NCI-H69 (cell line): ENCODE results near the gene GCLM.

Experiments
- DNase-seq: peaks from one replicate; lab custom pipeline; 2025; lab: John Stamatoyannopoulos, UW

Gene GCLM

DNA sequence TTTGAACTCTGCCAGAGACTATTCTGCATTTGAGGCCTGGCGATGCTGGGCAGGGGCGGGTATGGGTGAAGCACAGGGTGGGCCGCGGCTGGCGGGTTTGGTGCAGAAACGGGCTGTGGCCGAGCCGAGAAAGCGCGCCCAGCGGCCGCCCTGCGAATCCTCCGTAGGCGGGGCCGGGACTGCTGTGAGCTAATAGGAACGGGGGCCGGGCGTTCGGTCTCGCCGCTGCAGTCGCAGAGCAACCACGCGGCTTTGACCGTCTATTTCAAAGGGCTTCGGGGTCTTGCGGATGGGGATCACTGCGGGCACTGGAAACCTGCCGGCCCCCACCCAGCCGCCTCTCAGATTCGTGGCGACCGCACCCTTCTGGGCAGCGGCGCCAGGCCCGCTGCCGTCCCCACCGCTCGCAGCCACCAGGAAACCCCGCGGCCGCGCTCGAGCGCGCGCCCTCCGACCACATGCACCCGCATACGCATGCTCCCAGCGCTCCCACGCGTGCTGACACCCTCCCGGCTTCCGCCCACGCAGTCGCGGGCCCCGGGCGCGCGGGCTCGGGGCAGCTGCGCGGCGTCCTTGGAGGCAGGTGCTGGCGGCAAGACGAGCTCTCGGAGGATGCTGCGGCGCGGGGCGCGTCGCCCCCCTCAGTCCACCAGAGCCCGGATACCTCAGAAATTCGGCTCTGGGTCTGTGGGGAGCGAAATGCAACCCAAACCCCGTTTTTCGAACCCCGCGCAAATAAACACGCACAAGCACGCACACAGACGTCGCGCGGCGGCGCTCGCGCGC lies 62.8 kb downstream of the GCLM start:
- peak; percentile 87 for DNase-seq

DNA sequence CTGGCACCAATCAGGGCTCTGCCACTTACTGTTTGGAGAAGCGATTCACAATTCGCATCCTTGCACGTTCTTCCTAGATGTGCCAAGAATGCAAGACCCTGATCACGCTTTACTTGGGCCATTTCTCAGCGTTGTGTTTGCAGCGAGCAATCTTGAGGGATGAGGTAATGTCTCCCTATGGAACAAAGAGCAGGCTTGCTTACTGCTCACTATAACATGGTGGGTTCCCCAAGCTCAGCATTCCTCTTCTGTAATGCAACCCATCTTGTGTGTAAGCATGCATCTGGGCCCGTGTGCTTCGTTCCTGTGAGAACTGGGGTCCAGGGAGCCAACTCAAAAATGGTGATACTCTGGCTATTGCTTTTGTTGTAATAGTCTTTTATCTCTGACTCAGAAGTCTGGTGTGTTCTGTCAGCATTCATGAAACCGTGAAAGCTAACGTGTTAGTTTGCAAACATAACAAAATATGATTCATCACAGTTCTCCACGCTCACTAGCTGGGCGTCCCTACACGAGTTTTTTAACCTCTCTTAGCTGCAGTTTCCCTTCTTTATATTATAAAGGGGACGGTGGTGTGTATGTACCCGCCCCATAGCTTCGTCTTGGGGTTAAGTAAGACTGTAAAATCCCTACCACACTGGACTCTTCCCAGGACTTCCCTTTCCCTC lies 63.6 kb downstream of the GCLM start:
- peak; percentile 55 for DNase-seq

DNA sequence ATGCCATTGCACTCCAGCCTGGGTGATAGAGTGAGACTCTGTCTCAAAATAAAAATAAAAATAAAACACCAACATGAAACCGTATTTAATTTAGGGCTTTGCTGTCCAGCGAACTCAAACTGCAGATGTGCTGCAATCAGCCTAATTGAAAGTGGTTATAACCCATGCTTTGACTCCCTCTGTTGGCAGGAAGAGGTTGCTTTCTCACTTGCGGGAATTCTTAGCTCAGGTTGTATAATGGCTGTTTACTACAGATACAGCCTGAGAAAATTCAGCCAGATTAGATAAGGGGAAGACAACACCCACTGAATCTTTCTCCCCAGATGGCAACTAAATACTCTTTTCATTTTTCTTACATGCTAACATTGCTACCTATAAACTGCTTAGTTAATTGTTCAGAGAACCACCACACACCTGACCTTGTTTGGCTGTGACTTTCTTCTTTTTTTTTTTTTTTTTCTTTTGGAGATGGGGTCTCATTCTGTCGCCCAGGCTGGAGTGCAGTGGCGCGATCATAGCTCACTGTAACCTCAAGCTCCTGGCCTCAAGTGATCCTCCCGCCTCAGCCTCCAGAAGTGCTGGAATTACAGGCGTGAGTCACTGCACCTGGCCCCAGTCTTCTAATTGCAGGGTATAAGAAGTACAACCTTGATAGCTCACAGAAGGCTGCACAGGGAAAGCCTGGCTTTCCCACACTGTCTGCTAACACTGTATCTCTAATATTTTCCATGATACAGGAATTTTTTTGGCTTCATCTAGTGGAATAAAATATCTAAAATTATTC lies 64.8 kb downstream of the GCLM start:
- DNase-seq: peak; percentile 75

DNA sequence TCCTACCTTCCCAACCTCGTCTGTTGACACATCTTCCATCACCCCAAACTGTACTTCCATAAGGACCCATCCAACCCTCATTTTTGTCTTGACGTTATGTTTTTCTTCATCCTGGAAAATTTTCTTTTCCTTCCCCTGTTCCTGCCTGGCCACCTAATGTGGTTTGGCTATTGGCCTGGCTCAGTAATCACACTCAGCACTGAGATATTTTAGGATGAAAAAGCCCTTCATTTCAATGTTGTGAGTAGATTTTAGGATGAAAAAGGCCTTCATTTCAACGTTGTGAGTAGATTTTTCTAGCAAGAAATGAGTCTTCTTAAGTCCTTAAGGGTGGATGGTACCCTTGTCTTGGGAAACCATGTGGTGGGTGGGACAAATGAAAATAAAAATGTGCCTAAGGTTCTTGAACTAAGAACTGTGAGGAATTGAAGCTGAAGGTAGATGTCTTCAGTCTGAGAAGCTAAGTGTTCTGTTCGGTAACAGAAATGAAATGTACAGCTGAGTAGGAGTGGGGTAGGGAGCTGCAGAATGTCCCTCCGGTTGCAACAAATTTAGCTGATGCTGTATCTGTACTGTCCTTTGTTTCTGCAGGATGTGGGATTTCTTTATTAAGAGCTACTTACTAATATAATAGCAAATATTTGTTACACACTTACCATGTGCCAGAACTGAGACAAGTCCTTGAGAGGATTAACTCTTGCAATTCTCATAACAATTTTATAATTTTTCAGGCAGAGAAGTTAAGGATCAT lies 66.3 kb downstream of the GCLM start:
- no peak for DNase-seq

DNA sequence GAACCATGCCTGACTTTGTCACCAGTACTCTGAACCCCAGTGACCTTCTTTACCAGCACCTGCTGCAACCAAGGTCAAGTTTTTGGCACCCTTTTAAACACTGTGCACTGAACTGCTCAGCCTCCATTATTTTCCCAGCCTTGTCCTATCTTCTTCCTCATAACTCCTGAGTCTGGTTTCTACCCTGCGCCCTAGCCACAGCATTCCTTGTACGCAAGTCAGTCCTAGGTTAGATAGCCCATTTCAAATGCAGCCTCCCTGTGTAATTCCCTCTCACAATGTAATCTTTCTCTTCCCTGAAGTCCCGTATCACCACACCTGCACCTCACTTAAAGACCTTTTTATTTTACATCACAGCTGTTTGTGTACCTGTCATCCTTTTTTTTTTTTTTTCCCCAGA lies 67.5 kb downstream of the GCLM start:
- no peak for DNase-seq

DNA sequence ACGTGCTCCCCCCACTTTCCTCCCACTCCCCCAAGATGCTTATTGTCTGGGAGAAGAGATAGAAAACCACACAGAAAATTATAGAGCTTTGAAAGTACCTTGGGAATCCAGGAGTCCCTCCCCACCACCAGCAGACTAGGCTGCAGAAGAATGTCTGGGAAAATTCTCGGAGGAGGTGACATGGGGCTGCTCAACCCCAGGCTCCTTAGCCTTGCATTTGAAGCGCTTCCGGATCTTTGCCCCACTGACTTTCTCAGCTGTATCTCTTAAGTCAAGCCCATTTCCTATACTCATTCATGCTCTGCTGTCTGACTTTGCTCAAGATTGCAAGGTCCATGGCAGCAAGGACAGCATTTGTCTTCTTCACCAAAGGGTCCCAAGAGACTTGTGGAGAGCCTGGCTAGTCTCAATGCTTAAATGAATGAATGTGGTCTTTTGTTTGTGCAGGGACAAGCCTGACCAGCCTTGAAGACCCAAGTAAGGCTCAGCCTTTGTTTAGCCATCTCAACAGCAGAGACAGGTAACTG lies 68.2 kb downstream of the GCLM start:
- no peak for DNase-seq

DNA sequence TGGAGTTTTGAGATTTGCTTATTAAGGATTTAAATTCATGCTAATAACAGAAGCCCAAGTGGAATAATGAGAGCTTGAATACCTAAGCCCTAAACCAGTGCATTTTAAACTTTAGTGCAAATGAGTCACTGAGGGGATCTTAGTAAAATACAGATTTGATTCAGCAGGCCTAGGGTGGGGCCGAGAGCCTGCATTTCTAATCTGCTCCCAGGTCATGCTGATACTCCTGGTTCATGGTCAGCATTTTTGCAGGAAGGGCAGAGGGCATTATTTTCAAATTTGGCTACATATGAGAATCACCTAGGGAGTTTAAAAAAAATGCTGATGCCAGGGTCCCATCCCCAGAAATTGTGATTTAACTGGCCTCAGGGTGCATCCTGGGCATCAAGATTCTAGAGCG lies 69.5 kb downstream of the GCLM start:
- DNase-seq: no peak

DNA sequence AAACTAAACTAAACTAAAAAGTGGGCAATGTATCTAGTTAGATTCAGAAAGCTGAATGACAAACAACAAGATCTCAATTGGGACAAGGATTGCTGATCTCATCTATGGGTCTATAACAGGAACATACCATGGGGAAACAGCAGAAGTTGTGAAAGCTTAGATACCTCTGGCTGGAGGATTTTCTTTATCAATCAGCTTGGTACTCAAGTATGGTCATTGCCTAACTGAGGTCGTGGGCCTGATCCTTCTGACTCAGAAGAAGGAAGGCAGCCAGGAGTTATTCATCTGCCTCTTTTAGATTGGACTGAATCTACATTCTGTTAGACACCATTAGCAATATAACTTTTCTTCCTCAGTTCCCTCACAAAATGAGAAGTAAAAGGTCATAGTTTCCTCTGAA lies 69.9 kb downstream of the GCLM start:
- DNase-seq: no peak

DNA sequence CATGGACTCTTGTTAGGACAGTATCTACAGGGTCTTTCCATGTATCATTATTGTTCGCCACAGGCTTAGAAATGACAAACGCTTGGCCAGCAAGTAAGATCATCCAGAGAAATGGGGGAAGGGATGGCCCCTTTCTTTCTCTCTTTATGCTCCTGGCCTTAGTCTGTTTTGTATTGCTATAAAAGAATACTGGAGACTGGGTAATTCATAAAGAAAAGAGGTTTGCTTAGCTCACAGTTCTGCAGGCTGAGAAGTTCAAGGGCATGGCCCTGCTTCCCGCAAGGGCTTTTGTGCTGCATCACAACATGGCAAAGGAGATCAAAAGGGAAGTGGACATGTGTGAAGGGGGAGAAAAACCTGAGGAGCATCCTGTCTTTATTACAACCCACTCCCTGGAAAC lies 71.3 kb downstream of the GCLM start:
- DNase-seq: no peak
